HG02884 (cell line): ENCODE measurements around the gene COX6A2.
"Not testable (repeated sequence)": the region's sequence is repeated elsewhere in the genome, so short reads cannot be mapped to it uniquely, and the experiment has no call there.

Source experiments
- ATAC-seq: cut with Tn5 transposase; IDR thresholded peaks from one replicate; pipeline ENCODE4 v1.9.1; 2021; ENCODE audit warnings: mild to moderate bottlenecking, moderate library complexity; ENCODE audit not compliant: unreplicated experiment

COX6A2 gene

DNA sequence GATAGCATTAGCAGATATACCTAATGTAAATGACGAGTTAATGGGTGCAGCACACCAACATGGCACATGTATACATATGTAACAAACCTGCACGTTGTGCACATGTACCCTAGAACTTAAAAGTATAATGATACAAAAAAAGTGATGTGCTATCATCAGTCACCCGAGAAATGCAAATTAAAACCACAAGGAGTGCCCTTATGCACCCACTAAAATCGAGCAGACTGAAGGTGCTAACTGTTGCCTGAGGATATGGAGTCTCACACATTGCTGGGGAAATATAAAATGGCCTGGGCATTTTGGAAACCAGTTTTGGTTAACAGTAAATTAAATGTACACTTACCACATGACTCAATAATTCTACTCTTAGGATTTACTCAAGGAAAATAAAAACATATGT lies 10.9 kb upstream of the COX6A2 start:
- ATAC-seq: not testable (repeated sequence)

DNA sequence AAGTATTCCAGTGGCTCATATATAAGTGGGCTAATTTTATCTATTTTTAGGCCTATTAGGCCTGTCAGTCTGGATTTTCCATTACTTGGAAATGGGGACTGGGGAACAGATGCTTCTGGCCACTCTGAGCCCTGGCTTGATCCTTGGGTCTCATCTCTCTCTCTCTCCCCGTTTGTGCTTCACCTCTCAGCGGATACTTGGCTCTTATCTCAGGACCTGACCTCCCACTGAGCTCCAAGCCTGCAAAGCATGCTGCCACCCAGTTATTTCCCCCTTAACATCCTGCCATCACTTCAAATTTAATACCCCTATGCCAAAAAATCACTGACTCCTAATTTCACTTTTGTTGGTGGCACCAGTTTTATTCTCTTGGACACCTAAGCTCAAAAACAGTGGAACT lies 10.3 kb upstream of the COX6A2 start:
- ATAC-seq: no peak

GRCh38 chr16:31436221-31437045 lies 8.3 kb upstream of the COX6A2 start:
- no peak for ATAC-seq

DNA sequence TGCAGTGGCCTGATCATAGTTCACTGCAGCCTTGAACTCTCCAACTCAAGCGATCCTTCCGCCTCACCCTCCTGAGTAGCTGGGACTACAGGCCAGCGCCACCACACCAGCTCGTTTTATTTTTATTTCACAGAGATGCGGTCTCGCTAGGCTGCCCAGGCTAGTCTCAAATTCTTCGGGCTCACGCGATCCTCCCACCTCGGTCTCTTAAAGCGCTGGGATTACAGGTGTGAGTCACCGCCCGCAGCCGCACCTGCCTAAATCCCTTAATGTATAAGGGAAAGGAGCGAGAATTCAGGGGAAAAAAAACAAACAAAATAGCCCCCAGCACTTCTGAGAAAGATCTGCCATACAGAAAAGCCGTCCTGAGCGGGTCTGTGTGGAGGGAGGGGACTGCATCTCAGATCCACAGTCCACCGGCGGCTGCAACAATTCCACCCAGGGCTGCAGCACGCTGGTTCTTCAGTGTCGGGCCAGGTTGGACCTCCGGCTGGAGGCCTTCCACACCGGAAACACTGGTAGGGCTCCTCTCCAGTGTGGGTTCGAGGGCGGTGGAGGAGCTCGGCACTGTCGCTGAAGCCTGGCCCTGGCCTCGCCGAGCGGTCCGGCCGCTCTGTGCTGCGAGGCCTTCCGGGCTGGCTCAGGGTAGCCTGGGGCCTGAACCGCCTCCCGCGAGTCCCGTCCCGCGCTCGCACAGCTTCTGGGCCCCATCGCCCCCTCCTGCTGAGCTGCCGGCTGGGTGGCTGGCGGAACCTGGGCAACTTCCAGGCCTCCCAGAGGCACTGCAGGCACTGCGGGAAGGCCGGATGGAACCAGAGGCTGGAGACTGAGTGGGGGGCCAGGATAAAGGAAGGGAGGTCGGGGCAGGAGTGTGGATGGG lies 7.4 kb upstream of the COX6A2 start:
- ATAC-seq: no peak

- ATAC-seq: no peak
Observed at GRCh38 chr16:31430380-31431052, 2.4 kb upstream of the COX6A2 start.

GRCh38 chr16:31429796-31430195 lies 1.6 kb upstream of the COX6A2 start:
- ATAC-seq: no peak

DNA sequence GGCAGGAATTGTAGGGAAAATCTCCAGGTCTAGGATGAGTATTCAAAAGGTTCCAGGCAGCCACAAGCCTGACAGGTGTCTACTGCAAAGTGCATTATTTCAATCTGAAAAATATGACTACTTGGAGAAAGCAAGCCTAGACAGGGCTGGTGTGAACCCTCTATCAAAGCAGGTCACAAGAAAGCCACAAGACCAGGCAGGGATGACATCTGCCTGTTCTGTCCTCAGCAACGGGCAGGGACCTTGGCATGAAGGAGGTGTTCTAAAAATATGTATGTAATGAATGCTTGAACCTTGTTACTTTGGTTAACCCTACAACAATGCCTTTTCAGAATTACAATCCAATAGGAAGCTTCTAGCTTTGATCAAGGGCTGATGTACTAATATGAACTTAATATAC lies 1.2 kb upstream of the COX6A2 start:
- no peak for ATAC-seq

- ATAC-seq: no peak
Observed at GRCh38 chr16:31428638-31429247, 583 bp upstream of the COX6A2 start.

- ATAC-seq: no peak
Observed at GRCh38 chr16:31427441-31428278, 500 bp downstream of the COX6A2 start.

GRCh38 chr16:31423801-31424200 lies 4.4 kb downstream of the COX6A2 start:
- ATAC-seq: no peak

GRCh38 chr16:31423241-31423640 lies 4.9 kb downstream of the COX6A2 start:
- no peak for ATAC-seq

DNA sequence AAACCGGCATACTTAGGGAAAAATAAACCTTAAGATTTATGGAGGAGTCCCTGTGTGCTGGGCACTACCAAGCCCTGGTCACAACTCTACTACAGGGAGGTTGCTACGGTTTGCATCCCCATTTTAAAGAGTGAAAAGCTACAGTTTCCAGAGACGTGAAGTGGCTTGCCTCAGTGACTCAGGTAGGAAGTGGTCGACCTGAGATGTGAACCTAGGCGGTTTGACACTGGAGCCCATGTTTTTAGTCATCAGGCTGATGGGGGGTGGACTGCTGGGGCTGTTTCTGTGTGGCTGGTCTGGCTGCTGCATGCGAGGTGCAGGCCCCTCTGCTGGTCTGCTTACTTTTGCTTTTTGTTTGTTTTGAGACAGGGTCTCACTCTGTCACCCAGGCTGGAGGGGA lies 6.6 kb downstream of the COX6A2 start:
- no peak for ATAC-seq

GRCh38 chr16:31420037-31420436 lies 8.1 kb downstream of the COX6A2 start:
- no peak for ATAC-seq

DNA sequence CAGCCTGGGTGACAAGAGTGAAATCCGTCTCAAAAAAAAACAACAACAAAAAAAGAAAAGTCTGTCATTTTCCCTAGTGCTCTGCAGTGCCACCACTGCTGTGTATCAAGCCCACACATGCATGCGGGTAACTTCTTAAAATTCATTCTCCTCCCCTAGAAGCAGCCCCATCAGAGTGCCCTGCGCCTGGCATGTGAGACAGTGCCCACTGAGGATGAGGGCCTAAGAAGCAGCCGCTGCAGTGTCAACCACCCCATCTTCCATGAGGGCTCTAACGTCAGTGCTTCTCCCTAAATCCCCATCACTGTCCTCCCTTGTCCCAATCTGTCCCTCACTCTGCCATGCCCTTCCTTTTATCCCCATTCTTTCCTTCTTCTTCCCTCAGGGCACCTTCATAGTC lies 10.2 kb downstream of the COX6A2 start:
- ATAC-seq: no peak

DNA sequence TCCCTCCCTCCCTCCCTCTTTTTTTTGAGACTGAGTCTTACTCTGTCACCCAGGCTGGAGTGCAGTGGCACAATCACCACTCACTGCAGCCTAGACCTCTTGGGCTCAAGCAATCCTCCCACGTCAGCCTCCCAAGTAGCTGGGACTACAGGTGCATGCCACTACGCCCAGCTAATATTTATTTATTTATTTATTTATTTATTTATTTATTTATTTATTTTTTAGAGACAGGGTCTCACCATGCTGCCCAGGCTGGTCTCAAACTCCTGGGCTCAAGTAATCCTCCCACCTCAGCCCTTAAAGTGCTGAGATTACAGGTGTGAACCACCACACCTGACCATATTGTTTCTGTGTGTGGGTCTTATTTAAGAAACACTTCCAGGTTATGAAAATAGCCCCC lies 11.1 kb downstream of the COX6A2 start:
- not testable (repeated sequence) for ATAC-seq

DNA sequence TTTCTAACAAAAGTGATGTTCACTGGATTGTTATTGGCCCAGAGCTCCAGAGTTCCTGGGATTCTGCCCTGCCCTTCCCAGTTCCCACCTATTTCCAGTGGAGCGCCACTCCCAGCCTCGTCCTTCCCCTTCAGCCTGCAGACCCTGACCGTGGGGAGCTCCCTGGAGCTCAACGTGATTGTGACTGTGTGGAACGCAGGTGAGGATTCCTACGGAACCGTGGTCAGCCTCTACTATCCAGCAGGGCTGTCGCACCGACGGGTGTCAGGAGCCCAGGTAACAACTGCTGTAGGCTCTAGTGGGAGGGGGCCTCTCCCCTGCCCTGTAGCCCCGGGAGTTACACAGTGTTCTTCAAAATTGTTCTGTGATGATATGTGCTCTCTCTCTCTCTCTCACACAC lies 11.8 kb downstream of the COX6A2 start:
- ATAC-seq: no peak

DNA sequence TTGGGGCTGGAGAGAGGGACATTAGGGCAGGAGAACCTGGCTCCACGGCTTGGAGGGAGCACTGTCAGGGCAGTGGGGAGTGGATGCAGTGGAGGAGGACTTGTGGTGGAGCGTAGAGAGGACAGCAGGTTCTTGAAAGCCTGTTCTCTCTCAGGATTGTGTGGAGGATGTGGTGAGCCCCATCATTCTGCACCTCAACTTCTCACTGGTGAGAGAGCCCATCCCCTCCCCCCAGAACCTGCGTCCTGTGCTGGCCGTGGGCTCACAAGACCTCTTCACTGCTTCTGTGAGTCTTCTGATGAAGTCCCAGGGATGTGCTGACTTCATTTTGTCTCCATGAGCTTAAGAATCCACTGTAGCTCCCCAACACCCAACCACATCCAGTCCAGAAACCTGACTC lies 13.5 kb downstream of the COX6A2 start:
- no peak for ATAC-seq

- ATAC-seq: no peak
Observed at GRCh38 chr16:31413943-31414342, 14.2 kb downstream of the COX6A2 start.

- no peak for ATAC-seq
Observed at GRCh38 chr16:31413381-31413780, 14.8 kb downstream of the COX6A2 start.

DNA sequence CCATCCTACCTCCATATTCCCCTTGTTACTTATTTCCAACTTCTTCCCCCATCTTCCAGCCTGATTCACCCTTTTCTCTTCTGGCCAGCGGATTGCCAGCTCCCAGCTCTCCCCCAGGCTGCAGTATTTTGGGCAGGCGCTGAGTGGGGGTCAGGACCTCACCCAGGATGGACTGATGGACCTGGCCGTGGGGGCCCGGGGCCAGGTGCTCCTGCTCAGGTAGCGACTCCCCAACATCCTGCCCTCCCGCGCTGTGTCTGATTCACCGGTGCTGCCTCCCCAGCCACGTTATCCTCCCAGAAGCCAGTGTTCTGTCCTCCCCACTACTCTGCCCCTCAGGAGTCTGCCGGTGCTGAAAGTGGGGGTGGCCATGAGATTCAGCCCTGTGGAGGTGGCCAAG lies 15.4 kb downstream of the COX6A2 start:
- no peak for ATAC-seq
